K562 (cell line): Measurements from ENCODE around the gene USP49. TPM values are rescaled to one million over a fixed set of nuclear protein-coding genes. Genes with fewer than 3 reads are reported as not detected.

ENCODE experiments used
- ATAC-seq: fragments of 200-7000 bp; cut with Tn5 transposase; 3 replicates; pipeline ENCODE4 v1.9.1; 2020; ENCODE audit warnings: moderate library complexity
- BruUV-seq: library from RNA; stranded (reverse); fragments of 400-500 nt; replicated peaks from 2 replicates; lab custom pipeline; 2021; lab: Mats Ljungman, UMichigan
- CTCF ChIA-PET: fragments of 300-600 bp; formaldehyde crosslinking; extraction: SDS; loops from one replicate; lab custom pipeline; 2021; ENCODE audit warnings: low intra/inter-chr PET ratio; lab: Yijun Ruan, JAX
- POLR2A ChIA-PET: fragments of 300-600, 350-650 bp; sonication (Branson Sonifier 250); formaldehyde crosslinking; extraction: SDS; loops from one replicate; lab custom pipeline; 2021; ENCODE audit warnings: antibody characterized with exemption, inconsistent platforms; lab: Yijun Ruan, JAX
- DNase-seq, 4 experiments: peaks; one replicate each; pipeline versions ENCODE4 v3.0.0 to v3.0.0-alpha.2; 2011 to 2018; ENCODE audit warnings: low spot score in 3 of 4, mixed read lengths in 3 of 4; ENCODE audit errors: extremely low read depth in 1 of 4
- FAIRE-seq: peaks from 2 replicates; lab custom pipeline; 2011; peaks lifted over from hg19 to GRCh38; lab: Jason Lieb, UNC
- H2AFZ ChIP-seq: 2 replicates; pipeline ENCODE4 v1.6.0; 2011; ENCODE audit warnings: low read depth, low read length, control low read depth, inconsistent platforms
- H3K27ac ChIP-seq: fragments of 200-600 bp; 3 replicates; pipeline ENCODE4 v1.8.0; 2011; ENCODE audit warnings: low read depth, mild to moderate bottlenecking, control low read depth, inconsistent platforms, low read length, moderate library complexity, mixed read lengths; ENCODE audit errors: extremely low read depth
- H3K27me3 ChIP-seq, 2 experiments: fragments of 300-600 bp in 1 of 2; 2 replicates in 1 of 2; 3 replicates in 1 of 2; pipeline versions ENCODE4 v1.6.0 to v1.8.0; 2011; ENCODE audit warnings: inconsistent platforms in 2 of 2, low read length in 2 of 2, mild to moderate bottlenecking in 1 of 2, mixed read lengths in 1 of 2, moderate library complexity in 1 of 2; ENCODE audit not compliant: control insufficient read depth in 2 of 2, insufficient read depth in 2 of 2
- H3K36me3 ChIP-seq: fragments of 300-600 bp; 3 replicates; pipeline ENCODE4 v1.8.0; 2011; ENCODE audit warnings: mild to moderate bottlenecking, low read length, inconsistent platforms; ENCODE audit not compliant: control insufficient read depth, insufficient read depth
- H3K4me1 ChIP-seq, 2 experiments: fragments of 200-600 bp in 1 of 2; replicated peaks in 1 of 2; 2 replicates in 1 of 2; 3 replicates in 1 of 2; pipeline versions ENCODE4 v1.5.1 to v1.8.0; 2011; ENCODE audit warnings: inconsistent platforms in 2 of 2, low read length in 2 of 2, mild to moderate bottlenecking in 1 of 2, mixed read lengths in 1 of 2, moderate library complexity in 1 of 2; ENCODE audit not compliant: control insufficient read depth in 2 of 2, insufficient read depth in 2 of 2
- H3K4me2 ChIP-seq: 2 replicates; pipeline ENCODE4 v1.6.1; 2011; ENCODE audit warnings: low read length, control low read depth, inconsistent platforms, mixed read lengths; ENCODE audit not compliant: insufficient read depth
- H3K4me3 ChIP-seq: fragments of 200-600 bp; sonication (generic), shearing (Covaris generic); 2 replicates; pipeline ENCODE4 v1.5.1; 2016; ENCODE audit warnings: control low read depth, inconsistent platforms
- H3K79me2 ChIP-seq: fragments of 200-600 bp; 3 replicates; pipeline ENCODE4 v1.8.0; 2011; ENCODE audit warnings: low read length, inconsistent platforms; ENCODE audit not compliant: control insufficient read depth, insufficient read depth
- H3K9ac ChIP-seq, 2 experiments: 2 replicates each; pipeline versions ENCODE4 v1.6.0 to v1.6.1; 2011; ENCODE audit warnings: low read depth in 2 of 2, low read length in 2 of 2, control low read depth in 1 of 2, inconsistent platforms in 1 of 2, mild to moderate bottlenecking in 1 of 2, mixed read lengths in 1 of 2; ENCODE audit not compliant: insufficient read depth in 1 of 2
- H3K9me1 ChIP-seq: one replicate; pipeline ENCODE4 v1.6.0; 2011; ENCODE audit warnings: inconsistent platforms, mild to moderate bottlenecking, low read length, moderate library complexity; ENCODE audit not compliant: control insufficient read depth, insufficient read depth
- H3K9me3 ChIP-seq: replicated peaks from 2 replicates; pipeline ENCODE4 v1.5.1; 2011; ENCODE audit warnings: low read depth, low read length, inconsistent platforms; ENCODE audit not compliant: control insufficient read depth, insufficient read depth
- H4K20me1 ChIP-seq: replicated peaks from 2 replicates; pipeline ENCODE4 v1.6.1; 2011; ENCODE audit warnings: low read length, inconsistent platforms, mixed read lengths; ENCODE audit not compliant: control insufficient read depth, insufficient read depth
- ATF7 ChIP-seq: fragments of 450-650 bp; IDR thresholded peaks from 2 replicates; pipeline ENCODE4 v1.7.1; 2014; ENCODE audit warnings: mild to moderate bottlenecking, moderate library complexity
- HDAC2 ChIP-seq: fragments of 450-650 bp; IDR thresholded peaks from 2 replicates; pipeline ENCODE4 v1.6.1; 2016; ENCODE audit warnings: mild to moderate bottlenecking
- POU5F1 ChIP-seq: fragments of 150-350 bp; IDR thresholded peaks from 2 replicates; pipeline ENCODE4 v1.6.1; 2014; ENCODE audit warnings: borderline replicate concordance, low read length, low read depth, mild to moderate bottlenecking; ENCODE audit not compliant: partially characterized antibody
- RBBP5 ChIP-seq: fragments of 200-600 bp; sonication (generic); IDR thresholded peaks from 2 replicates; pipeline ENCODE4 v1.6.1; 2012; ENCODE audit warnings: borderline replicate concordance, mild to moderate bottlenecking, low read length, control low read depth, inconsistent platforms; ENCODE audit not compliant: insufficient read depth, poor library complexity, severe bottlenecking
- RCOR1 ChIP-seq, 2 experiments: IDR thresholded peaks; 2 replicates each; pipeline ENCODE4 v1.6.1; 2012; ENCODE audit warnings: low read depth in 2 of 2, low read length in 2 of 2, borderline replicate concordance in 1 of 2, improper control_type of control experiment in 1 of 2
- SMAD3 ChIP-seq: fragments of 450-650 bp; formaldehyde crosslinking; conservative IDR thresholded peaks from 2 replicates; pipeline ENCODE4 v1.4.0; 2020; ENCODE audit warnings: mild to moderate bottlenecking
- TARDBP ChIP-seq: fragments of 450-650 bp; IDR thresholded peaks from 2 replicates; pipeline ENCODE4 v1.6.1; 2016
- TCFL5 ChIP-seq: fragments of 250-450 bp; sonication (Bioruptor Pico); conservative IDR thresholded peaks from 2 replicates; pipeline ENCODE4 v1.6.1; 2021; ENCODE audit warnings: mild to moderate bottlenecking, moderate library complexity, matching md5 sums
- ZFP36 ChIP-seq: fragments of 150-350 bp; IDR thresholded peaks from 2 replicates; pipeline ENCODE4 v1.6.1; 2018; ENCODE audit warnings: low read length, low read depth; ENCODE audit not compliant: partially characterized antibody
- WGBS: fragments of 100-300 bp; shearing (Covaris generic); methylation state at CpG from one replicate; pipeline ENCODE4 v1.1.6; 2016; ENCODE audit warnings: low coverage, mixed read lengths; ENCODE audit not compliant: insufficient coverage; ENCODE audit errors: missing lambda C conversion rate; 5-methylcytosine and 5-hydroxymethylcytosine counted together
- in situ Hi-C: fragments of 300-500 bp; cut with MboI; formaldehyde crosslinking; loops from 4 replicates; pipeline ENCODE4 v1.15.0; 2018; ENCODE audit warnings: inconsistent platforms, mixed read lengths
- intact Hi-C: fragments of 100-400 bp; cut with micrococcal nuclease; formaldehyde crosslinking; loops from 2 replicates; pipeline ENCODE4 v1.14.2; 2022
- polyA plus RNA-seq, 8 experiments: library from polyadenylated mRNA; depleted of rRNA in 4 of 8; stranded (reverse) in 5 of 8; unstranded in 3 of 8; fragments of >200 nt; fragmentation: Nextera tagmentation in 2 of 8; fragmentation: Illumina TruSeq in 1 of 8; extraction: Ambion mirVana in 2 of 8; extraction: Trizol in 1 of 8; gene quantifications; 2 replicates each; pipeline versions ENCODE4 v1.2.1 to v1.2.3, GENCODE V29; 2011 to 2014; ENCODE audit warnings: inconsistent platforms in 1 of 8, missing spikeins in 1 of 8
- total RNA-seq, 7 experiments: library from RNA; depleted of rRNA in 6 of 7; stranded (reverse); fragments of >200 nt in 6 of 7; fragmentation: Illumina TruSeq in 2 of 7; extraction: Trizol in 2 of 7; gene quantifications; 2 replicates each; pipeline versions ENCODE4 v1.2.1 to v1.2.3, GENCODE V29; 2011 to 2021; ENCODE audit warnings: low replicate concordance in 1 of 7
- TF ChIP-seq, protein P1 (sequence below): sonication (generic); formaldehyde crosslinking; IDR thresholded peaks from 2 replicates; pipeline ENCODE4 v1.8.1; 2022; ENCODE audit warnings: missing genetic modification reagents

USP49 gene
- total and polyA plus RNA-seq, 9 of the 15 experiments (the other 6 are each of a cell fraction or from before 2014, with no cell fraction given) = 1.0 to 9.9 (median 6.5) TPM

DNA sequence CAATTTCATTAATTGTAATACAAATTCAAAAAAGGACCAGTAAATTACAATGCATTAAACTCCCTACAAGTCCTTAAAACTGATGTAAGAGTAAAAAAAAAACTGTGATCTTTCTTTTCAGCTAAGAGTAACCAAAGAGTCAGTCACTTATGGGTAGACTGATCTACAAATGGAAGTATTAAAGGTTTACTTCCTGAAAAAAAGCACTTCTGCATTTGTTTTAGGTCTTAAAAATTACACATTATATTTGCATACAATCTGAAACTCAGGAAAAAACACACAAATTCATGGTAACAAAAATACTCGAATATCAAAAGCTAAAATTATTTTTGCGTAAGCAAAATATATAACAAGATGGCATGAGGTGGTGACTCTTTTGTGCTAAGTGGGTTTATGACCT lies 23.5 kb downstream of the USP49 start:
- Histone ChIP-seq H3K9me1 (no peaks in the 10 kb centered on the region), H3K36me3 (peaks cover 6% of the 10 kb centered on the region; the same call in 2 of the 3 replicates), H2AFZ (no peak overlapping the region), H4K20me1 (no peaks in the 10 kb centered on the region), H3K79me2 (no peaks in the 10 kb centered on the region), H3K9ac (no peak overlapping the region), H3K27ac (no peak overlapping the region), H3K4me2 (no peak overlapping the region), H3K9me3 (no peaks in the 10 kb centered on the region), H3K27me3 (no peaks in the 10 kb centered on the region), H3K4me3 (no peak overlapping the region), H3K4me1 (no peaks in the 10 kb centered on the region)
- in situ Hi-C loops = no loop called here
- no peak for ATAC-seq
- 66% methylated on average over 2 of the region's 2 CpGs for WGBS
- no peak for FAIRE-seq
- ChIA-PET CTCF (no interaction called here), POLR2A (interaction anchor here (0.7 kb wide), 1 partner anchor 83 kb away, joined by 3 read pairs; no protein-coding TSS in a partner anchor)
- no peak for DNase-seq
- no peak for TF ChIP-seq HDAC2
- no TSS peak for BruUV-seq
- intact Hi-C loops = no loop called here

DNA sequence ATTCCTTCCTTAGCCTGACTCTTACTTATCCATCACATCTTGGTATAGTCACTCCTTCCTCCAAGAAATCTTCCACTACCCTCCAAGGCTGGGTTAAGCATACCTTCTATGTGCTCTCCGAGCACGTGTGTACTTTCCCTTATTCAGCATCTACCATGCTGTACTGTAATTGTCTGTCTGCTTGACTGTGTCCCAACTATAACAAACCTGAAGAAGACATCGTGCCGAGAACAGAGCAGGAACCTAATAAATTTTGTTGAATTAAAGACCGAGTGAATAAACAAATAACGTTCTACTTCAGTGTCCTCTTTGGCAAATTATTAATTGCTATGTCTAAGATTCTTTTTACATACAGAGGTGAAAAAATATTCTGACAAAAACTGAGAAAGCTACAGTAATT lies 35.8 kb downstream of the USP49 start:
- H3K36me3 ChIP-seq = no peaks in the 10 kb centered on the region
- no peaks in the 10 kb centered on the region for H3K79me2 ChIP-seq
- no peak overlapping the region for H3K4me2 ChIP-seq
- no peak overlapping the region for H3K4me3 ChIP-seq
- no peak for FAIRE-seq
- no peaks in the 10 kb centered on the region for H4K20me1 ChIP-seq
- H3K27me3 ChIP-seq = no peaks in the 10 kb centered on the region
- H2AFZ ChIP-seq = no peak overlapping the region
- ATAC-seq = no peak
- ChIA-PET POLR2A (no interaction called here), CTCF (no interaction called here)
- H3K9ac ChIP-seq = no peak overlapping the region
- 86% methylated on average over 6 of the region's 6 CpGs for WGBS
- in situ Hi-C loops = no loop called here
- H3K9me3 ChIP-seq = 0 out of 2 replicates have a peak, but pooled peaks cover 3% of the 10 kb centered on the region
- no peaks in the 10 kb centered on the region for H3K9me1 ChIP-seq
- no peak overlapping the region for H3K27ac ChIP-seq
- peaks cover 0 to 7% of the 10 kb centered on the region in 2 experiments; a peak in 2 of 5 replicates for H3K4me1 ChIP-seq
- BruUV-seq = no TSS peak
- no peak for DNase-seq
- intact Hi-C loops = no loop called here
- no peak for TF ChIP-seq TARDBP
- no peak for TF ChIP-seq RBBP5
- TF ChIP-seq ATF7 = no peak
- no peak for TF ChIP-seq POU5F1
- no peak for TF ChIP-seq SMAD3
- TF ChIP-seq, protein P1, sequence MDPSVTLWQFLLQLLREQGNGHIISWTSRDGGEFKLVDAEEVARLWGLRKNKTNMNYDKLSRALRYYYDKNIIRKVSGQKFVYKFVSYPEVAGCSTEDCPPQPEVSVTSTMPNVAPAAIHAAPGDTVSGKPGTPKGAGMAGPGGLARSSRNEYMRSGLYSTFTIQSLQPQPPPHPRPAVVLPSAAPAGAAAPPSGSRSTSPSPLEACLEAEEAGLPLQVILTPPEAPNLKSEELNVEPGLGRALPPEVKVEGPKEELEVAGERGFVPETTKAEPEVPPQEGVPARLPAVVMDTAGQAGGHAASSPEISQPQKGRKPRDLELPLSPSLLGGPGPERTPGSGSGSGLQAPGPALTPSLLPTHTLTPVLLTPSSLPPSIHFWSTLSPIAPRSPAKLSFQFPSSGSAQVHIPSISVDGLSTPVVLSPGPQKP = no peak
- no peak for TF ChIP-seq ZFP36
- TF ChIP-seq RCOR1 (IDR thresholded peaks at IDR 0.05; ENCODE audit: borderline replicate concordance in 1 of 2, low read depth in 2 of 2, low read length in 2 of 2) = no peak
- TF ChIP-seq TCFL5 (CRISPR knock-in tag) = no peak
